Stimulated activated naive CD4-positive, alpha-beta T cell treated with Interleukin-2 at 50 U/mL for 16 hours (primary cell): ENCODE measurements around the gene OLA1.

Experiments used
- DNase-seq: peaks from one replicate; lab custom pipeline; 2025; lab: John Stamatoyannopoulos, UW

OLA1 gene

DNA sequence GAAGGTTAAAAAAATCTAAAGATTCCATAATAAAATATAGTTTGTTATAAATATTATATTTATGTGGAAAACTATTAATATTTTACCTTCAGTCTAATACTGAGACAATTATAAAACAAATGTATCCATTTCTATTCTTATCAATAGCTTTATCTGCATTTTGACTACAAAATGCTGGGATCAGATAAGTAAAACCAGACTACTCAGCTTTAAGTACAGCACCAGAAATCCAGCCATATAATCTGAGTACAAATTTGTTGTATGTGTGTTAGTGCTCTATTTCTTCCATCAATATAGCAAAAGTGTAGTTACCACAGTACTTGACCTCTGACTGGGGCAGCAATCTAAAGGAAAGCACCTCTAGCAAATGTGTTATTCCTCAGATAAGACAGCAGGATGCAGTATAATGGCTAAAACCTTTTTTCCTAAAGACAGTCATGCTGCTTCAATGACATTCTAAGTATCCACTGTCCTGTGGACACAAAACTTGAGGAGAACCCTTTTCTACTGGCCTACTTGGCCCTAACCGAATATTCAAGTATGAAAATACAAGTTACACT lies 68.1 kb downstream of the OLA1 start:
- DNase-seq, result no peak

DNA sequence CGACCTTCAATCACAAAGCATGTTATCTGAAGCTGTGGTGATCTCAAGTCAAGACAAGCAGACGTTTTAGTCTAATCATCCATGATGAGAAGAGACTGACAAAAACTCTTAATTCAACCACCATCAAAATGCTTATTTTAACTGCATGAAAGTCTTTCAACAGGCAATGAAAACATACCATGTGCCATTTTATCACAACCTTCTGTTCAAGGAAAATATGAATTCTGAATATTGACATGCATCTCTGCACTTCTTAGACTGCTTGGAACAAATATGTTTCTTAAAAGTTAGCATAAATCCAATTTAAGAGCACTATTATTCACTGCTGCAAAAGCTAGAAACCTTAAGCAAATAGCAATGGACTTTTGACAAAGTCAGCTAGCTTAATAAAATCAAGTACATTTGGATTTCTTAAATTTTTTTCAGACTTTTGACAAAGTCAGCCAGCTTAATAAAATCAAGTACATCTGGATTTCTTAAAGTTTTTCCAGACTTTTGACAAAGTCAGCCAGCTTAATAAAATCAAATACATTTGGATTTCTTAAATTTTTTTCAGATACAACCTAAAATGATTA lies 70.9 kb downstream of the OLA1 start:
- no peak for DNase-seq

DNA sequence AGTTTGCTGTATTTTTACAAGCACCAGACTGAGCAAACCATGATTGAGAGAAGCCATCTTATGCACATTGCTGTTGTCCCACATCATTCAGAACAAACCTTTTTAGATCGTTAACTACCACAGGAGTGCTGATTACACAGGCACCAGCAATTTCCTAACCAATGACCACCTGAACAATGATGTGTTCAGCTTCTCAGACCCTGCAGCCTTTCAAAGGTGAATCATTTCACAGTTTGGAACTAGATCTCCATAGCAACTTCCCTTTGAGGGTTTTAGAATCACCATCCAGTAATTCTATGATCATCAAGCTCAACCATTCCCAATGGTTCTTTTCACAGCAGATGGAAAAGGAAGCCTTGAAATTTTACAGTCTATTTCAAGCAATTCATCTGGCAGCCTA lies 71.4 kb downstream of the OLA1 start:
- no peak for DNase-seq

DNA sequence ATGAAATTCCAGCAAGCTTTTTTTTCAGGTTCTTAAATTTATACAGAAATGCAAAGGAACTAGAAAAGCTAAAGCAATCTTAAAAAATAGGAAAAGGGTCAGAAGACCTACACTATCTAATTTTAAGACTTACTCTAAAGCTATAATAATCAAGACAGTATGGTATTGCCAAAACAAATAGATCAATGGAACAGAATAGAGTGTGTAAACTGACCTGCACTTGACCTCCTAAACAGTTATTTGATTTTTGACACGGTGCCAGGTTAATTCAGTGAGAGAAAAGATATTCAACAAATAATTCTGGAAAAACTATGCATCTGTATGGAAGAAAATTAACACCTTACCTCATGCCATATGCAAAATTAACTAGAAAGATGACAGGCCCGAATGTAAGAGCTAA lies 73.6 kb downstream of the OLA1 start:
- no peak for DNase-seq

DNA sequence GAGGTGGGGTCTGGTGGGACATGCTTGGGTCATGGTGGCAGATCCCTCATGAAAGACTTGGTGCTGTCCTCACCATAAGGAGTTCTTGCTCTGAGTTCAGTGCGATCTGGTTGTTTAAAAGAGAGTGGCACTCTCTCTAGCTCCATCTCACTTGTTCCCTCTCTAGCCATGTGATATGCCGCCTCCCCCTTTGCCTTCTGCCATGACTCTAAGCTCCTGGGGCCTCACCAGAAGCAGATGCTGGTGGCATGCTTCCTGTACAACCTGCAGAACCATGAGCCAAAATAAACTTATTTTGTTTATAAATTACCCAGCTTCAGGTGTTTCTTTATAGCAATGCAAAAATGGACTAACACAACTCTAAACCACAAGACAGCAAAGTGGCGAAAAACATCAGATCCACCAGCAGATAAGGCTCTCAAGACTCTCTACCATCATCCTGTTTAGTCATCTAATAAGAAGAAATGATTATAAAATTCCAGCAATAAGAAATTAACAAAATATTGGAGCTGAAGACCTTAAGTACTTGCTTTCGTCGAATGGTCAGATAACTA lies 75.5 kb downstream of the OLA1 start:
- no peak for DNase-seq

DNA sequence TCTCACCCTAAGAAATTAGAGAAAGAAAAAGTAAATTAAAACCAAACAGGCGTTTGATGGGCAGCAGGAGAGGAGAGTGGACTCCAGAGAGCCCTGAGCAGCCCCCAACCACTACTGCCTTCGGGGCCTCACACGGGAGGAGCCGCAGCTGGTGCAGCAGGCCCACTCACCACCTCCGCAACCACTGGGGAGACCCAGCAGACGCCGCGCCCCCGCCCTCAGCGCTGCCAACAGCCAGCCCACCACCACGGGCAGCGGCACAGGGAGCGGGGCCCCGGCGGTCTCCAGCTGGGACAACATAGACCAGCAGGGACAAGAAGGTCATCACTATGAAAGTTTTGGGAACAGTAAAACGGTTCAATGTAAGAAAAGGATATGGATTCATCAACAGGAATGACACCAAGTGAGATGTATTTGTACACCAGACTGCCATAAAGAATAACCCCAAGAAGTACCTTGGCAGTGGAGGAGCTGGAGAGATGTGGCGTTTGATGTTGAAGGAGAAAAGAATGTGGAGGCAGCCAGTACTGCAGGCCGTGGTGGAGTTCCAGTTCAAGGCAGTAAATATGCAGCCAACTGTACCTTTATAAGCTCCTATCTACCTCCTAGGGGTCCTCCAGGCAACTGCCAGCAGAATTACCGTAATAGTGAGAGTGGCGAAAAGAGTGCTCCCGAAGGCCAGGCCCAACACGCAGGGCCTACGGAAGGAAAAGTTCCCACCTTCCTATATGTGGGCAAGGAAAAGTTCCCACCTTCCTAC lies 76.5 kb downstream of the OLA1 start:
- no peak for DNase-seq

DNA sequence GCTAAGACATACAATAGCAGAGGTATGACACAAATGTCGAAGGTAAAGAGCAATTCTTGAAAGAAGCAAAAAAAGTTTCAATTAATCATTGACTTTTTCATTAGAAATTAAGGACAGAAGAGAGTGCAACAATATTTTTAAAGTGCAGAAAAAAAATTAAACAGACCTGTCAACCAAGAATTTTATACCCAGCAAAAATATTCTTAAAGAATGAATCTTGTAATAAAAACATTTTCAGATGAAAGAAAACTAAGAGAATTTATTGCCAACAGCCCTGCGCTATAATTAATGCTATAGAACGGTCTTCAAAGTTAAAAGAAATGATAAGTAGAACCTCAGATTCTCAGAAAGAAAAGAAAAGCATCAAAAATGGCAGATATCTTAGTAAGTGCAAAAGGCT lies 79.0 kb downstream of the OLA1 start:
- no peak for DNase-seq

DNA sequence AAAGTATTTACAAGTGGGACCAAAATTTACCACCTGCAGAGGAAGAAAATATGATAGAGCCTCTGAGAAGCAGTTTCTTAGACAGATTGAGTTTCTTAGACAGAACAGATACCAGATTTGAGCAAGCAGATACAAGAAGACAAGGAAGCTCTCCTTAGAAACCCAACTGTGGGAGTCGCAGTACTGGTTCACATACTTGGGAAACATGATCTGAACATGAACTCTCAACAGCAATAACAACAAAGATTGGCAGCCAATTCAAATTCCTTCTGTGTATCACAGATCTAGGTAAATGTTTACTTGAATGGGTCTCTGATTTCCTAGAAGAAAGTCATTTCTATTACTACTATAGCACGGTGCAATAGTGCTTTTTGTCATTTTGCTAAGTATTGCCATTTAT lies 82.1 kb downstream of the OLA1 start:
- DNase-seq, result no peak

DNA sequence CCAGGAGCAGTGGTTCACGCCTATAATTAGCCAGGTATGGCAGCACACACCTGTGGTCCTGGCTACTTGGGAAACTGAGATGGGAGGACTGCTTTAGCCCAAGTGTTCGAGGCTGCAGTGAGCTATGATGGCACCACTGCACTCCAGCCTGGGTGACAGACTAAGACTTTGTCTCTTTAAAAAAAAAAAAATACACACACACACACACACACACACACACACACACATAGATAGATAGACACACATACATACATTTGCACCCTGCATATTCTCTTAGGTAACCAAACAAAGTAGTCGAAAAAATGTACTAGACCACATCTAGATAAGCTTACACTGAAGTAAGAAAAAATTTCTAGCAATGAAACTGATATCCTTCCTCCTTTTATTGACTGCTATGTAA lies 86.8 kb downstream of the OLA1 start:
- DNase-seq, result no peak

DNA sequence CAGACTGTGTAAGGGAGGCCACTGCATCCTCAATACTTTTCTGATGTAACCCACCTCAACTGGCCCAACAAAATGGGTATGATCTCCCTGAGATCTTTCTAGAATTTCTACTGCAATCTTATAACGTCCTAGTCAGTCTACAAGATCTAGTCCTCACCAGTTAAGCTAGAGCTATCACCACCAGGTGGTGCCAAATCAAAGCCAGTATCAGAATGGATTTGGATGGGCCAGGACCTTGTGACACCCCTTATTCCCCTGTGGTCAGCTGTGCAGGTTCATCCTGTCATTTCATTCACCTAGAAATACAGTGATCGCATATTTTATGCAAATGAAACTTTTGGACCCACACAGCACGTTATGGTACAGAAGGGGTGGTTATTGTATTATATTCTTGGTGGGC lies 90.3 kb downstream of the OLA1 start:
- no peak for DNase-seq

DNA sequence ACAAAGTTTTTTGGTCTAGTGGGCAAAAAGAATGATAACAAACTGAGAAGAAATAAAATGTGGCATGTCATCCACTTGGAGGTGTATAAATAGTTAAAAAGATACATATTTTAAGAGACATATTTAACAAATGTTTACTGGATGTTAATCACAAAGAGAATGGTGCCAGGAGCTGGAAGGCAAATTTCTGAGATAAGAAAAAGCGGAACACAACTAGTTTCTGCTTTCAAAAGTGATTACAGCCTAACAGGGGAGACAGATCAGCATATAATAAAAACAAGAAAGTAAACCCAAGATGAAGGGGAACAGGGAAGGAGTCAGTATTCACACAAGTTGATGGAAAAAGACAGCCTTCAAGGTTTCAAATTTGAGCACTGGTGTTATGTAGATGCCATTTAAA lies 91.3 kb downstream of the OLA1 start:
- DNase-seq, result no peak

DNA sequence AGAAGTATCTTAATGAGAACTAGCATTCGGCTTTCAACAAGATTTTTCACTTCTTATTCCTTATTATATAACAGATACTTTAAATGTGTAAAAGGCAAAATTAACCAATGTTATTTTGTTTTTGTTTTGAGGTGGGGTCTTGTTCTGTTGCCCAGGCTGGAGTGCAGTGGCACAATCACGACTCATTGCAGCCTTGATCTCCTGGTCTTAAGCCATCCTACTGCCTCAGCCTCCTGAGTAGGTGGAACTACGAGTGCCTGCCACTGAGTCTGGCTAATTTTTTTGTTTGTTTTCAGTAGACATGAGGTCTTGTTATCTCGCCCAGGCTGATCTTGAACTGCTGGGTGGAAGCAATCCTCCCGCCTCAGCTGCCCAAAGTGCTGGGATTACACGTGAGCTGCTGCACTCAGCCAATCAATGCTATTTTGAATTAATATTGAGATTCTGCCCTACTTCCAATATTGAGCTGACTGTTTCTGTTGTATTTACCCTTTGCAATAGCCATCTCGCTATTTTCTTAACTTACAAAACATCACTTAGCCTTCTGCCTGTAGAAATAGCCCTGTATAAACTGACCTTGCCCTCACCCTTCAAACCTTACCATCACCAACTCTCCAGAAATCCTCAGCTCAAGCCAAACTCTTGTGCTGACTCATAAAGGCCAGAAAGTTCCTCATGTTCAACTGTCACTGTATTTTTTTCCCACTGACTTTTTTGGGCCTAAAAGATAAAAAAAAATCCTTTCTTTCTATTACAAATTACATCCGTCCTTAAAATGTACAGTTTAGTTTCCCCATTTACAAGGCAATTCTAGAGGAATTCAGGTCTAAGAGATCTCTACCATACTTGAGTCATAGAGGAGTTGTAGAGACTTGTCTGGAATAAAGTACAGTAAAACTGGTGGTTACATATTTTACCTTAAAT lies 94.3 kb downstream of the OLA1 start:
- no peak for DNase-seq

DNA sequence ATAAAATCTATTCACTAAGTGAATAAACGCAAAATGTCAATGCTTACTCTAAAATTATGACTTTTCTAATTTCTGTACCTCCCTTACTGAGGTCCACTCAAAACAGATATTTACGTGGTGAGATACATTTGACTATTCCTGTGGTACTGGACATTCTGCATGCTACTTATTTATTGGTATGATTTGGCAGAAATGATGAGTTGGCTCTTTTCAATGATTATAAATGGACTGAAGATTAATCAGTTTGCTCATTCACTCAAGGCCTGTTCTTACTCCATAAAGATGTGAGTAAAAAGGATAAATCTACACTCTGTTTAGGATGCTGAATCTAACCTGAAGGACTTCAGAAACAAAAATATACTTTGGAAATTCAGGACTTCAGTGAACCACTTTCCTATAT lies 98.8 kb downstream of the OLA1 start:
- no peak for DNase-seq

DNA sequence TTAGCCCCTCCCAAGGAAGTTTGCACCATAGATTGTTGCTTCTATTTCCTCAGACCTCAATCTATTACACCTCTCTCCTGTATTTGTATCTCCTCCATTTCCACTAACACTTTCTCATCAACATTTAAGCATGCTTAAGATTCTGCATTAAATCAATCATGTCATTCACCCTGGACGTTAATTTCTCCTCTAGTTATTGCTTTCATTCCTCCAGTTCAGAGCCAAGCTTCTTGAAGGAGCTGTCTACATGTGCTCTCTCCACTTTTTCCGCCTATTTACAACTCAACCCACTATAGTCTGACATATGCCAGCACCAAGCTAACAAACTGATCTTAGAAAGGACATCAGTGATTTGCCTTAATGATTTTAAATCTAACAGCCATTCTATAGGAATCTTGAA lies 99.5 kb downstream of the OLA1 start:
- DNase-seq, result no peak

DNA sequence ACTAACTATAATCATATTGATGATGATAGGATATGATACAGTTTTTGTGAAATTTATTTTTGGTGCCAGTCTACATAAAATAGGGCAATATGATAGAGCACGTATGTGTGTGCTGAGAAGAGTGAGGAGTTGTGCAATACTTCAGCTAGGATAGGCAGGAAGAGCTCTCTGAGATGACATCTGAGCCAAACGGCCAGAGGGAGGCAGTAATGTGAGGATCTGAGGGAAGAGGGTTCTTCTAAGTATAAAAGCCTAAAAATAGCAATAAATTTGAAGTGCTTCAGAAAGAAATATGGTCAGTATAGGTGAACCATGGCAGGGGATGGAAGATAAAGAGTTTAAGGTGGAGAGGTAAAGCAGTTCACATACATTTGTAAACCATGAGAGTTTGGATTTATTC lies 102.5 kb downstream of the OLA1 start:
- DNase-seq, result no peak

DNA sequence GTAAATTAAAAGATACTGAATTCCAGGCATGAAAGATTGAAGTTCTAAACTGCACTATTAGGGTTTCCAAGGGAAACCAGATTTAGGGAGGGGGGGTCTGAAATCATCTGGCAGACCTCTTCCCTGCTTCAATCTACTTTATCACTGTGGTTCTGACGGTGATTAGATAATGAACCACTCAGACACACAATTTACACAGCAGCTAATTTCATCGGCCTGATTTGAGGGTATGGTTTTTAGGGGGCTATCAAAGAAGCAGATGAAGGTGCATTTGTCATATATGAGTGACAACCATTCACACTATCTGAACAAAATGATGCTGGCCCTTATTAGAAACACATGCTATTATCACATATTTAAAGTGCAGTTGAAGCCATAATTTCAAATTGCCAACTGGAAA lies 106.0 kb downstream of the OLA1 start:
- no peak for DNase-seq

DNA sequence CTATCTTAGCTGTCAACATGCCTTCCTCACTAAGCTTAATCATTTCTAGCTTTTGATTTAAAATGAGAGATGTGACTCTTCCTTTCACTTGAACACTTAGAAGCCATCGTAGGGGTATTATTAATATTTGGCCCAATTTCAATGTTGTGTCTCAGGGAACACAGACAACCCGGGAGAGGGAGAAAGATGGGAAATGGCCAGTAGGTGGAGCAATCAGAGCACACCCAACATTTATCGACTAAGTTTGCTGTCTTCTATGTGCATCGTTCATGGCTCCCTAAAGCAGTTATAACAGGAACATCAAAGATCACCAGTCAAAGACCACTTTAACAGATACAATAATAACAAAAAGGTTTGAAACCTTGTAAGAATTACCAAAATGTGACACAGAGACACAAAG lies 110.2 kb downstream of the OLA1 start:
- no peak for DNase-seq

DNA sequence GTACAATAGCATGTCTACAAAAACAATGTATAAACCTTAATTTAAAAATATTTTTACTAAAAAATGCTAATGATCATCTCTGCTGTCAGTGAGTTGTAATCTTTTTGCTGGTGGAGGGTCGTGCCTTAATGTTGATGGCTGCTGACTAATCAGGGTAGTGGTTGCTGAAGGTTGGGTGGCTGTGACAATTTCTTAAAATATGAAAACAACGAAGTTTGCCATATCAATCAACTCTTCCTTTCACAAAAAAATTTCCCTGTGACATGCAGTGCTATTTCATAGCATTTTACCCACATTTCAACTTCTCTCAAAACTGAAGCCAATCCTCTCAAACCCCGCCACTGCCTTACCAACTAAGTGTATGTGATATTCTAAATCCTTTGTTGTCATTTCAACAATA lies 112.4 kb downstream of the OLA1 start:
- no peak for DNase-seq

DNA sequence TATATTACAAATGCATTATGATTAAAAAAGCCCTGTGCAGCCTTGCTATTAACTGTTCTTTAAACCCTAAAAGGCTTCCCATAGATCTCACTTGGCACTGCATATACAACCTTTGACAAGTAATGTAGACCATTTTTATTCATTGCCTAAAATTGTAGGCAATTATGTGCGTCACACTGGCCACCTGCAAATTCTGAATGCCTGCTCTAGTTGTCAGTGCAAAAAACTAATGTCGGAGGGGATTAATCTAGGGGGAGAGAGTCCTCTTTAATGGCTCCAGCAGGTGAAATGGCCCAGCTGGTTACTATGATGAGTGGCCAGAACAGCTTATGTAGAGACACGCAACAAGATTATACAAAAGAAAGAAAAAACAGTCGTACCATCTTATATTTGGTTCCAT lies 123.2 kb downstream of the OLA1 start:
- DNase-seq, result no peak

DNA sequence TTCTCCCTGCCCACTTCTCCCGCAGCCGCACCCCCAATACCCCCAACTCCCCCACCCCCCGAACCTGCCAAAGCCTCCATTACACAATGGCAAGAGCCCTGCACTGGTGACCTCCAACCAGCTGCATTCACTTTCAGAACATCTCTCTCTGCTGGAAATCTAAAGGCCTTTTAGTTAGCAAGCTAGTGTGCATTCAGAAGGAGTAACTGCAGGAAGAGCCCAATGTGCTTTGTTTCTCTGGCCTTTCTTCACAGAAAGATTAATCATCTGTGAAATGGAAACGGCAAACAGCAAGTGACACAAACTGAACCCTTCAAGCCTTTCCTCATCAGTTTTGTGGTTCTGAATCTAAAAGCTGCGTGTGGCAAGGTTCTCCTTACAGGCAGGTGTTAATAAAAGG lies 124.2 kb downstream of the OLA1 start:
- no peak for DNase-seq

DNA sequence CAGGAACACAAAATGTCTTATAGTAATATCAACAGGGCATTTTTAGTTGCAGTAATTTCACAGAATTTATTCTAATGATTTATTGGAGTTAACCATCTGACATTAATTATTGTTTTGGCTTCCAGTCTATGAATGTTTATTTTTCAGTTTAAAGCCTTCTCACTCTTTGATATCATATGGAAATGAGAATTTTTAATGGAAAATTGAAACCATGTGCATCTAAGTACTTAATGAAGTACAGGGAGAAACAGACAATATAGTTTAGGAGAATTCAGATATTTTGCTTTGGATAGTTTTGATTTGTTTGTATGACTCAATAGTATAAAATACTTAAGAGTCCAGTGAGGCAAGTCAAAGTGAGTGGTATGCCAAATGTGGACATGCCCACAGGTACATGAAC lies 126.1 kb downstream of the OLA1 start:
- no peak for DNase-seq

DNA sequence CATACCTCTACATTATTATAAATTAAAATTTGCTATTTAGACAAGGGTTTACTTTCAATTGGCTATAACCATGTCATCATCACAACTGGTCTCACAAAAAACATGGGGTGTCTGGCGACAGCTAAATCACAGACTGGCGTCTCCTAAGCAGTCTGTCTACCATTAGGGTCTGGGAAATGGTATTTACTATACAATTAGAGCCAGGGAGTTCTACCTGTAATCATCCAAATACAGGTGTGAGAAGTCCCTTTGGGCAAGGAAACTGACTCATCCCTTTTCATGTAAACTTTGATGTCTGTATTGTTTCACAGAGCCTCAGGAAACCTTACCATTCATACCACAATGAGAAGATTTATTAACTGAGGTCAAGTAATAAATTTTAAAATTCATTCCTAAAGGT lies 126.7 kb downstream of the OLA1 start:
- DNase-seq, result no peak

DNA sequence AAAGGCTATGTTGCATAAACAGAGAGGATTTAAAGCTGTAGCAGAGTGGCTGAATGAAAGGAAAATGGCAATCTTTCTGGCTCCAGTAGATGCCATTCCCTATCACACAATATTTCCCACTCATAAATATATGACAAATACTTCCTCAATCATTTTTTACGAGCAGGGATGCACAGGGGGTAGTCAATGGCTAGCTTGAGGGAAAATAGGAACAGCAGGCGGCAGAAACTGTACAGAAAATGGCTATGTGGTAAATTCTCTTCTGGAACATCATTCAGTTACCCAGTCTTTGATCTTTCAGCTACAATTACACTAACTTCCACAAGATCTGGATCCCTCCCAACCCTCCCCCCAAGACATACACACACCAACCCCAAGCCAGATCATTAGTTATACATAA lies 127.2 kb downstream of the OLA1 start:
- no peak for DNase-seq
